PC-3 (cell line): ENCODE results near the gene RC3H1. TPM values are rescaled to one million over a fixed set of nuclear protein-coding genes. Genes with fewer than 3 reads are reported as not detected.
"Not testable (repeated sequence)": the region's sequence is repeated elsewhere in the genome, so short reads cannot be mapped to it uniquely, and the experiment has no call there.

Experiments
- ATAC-seq: fragments of 200-7000 bp; cut with Tn5 transposase; 2 replicates; pipeline ENCODE4 v1.9.1; 2020; ENCODE audit warnings: mild to moderate bottlenecking, moderate library complexity
- BruUV-seq: library from RNA; stranded (reverse); fragments of 400-500 nt; replicated peaks from 2 replicates; lab custom pipeline; 2021; lab: Mats Ljungman, UMichigan
- CTCF ChIA-PET: fragments of 300-600 bp; sonication (Branson Sonifier 250); formaldehyde crosslinking; loops from one replicate; lab custom pipeline; 2022; ENCODE audit warnings: antibody characterized with exemption; lab: Charles Lee
- POLR2A ChIA-PET: fragments of 300-600 bp; sonication (Branson Sonifier 250); formaldehyde crosslinking; loops from one replicate; lab custom pipeline; 2022; ENCODE audit warnings: antibody characterized with exemption; ENCODE audit not compliant: unreplicated experiment; lab: Charles Lee
- DNase-seq: peaks from one replicate; pipeline ENCODE4 v3.0.0-alpha.2; 2015
- H2AFZ ChIP-seq: fragments of 300-600 bp; sonication (generic); 2 replicates; pipeline ENCODE4 v1.6.0; 2016; ENCODE audit warnings: antibody characterized with exemption, low read length
- H3F3A ChIP-seq: fragments of 300-600 bp; sonication (generic); one replicate; pipeline ENCODE4 v1.6.0; 2017; ENCODE audit warnings: antibody characterized with exemption, low read length, control low read depth, mild to moderate bottlenecking; ENCODE audit not compliant: unreplicated experiment
- H3K27ac ChIP-seq: fragments of 300-600 bp; sonication (generic); 2 replicates; pipeline ENCODE4 v1.5.1; 2016; ENCODE audit warnings: mild to moderate bottlenecking, low read length
- H3K27me3 ChIP-seq: fragments of 300-600 bp; sonication (generic); 2 replicates; pipeline ENCODE4 v1.6.1; 2016; ENCODE audit warnings: low read length, mixed read lengths
- H3K36me3 ChIP-seq: fragments of 300-600 bp; sonication (generic); 2 replicates; pipeline ENCODE4 v1.6.1; 2016; ENCODE audit warnings: low read depth, mixed run types, low read length, mixed read lengths
- H3K4me1 ChIP-seq: fragments of 300-600 bp; sonication (generic); 2 replicates; pipeline ENCODE4 v1.5.1; 2016; ENCODE audit warnings: low read length; ENCODE audit not compliant: insufficient read depth
- H3K4me2 ChIP-seq: fragments of 300-600 bp; sonication (generic); 2 replicates; pipeline ENCODE4 v1.6.0; 2016; ENCODE audit warnings: low read length
- H3K4me3 ChIP-seq: fragments of 300-600 bp; sonication (generic); 2 replicates; pipeline ENCODE4 v1.5.1; 2016; ENCODE audit warnings: mild to moderate bottlenecking, low read length, mixed read lengths
- H3K79me2 ChIP-seq: fragments of 300-600 bp; sonication (generic); 2 replicates; pipeline ENCODE4 v1.6.1; 2017; ENCODE audit warnings: low read length, mixed read lengths
- H3K9ac ChIP-seq: fragments of 300-600 bp; sonication (generic); 2 replicates; pipeline ENCODE4 v1.6.0; 2016; ENCODE audit warnings: mild to moderate bottlenecking, low read length
- H3K9me2 ChIP-seq: fragments of 300-600 bp; sonication (generic); replicated peaks from 2 replicates; pipeline ENCODE4 v1.6.1; 2016; ENCODE audit warnings: mixed run types, low read length, mixed read lengths
- H3K9me3 ChIP-seq: fragments of 300-600 bp; sonication (generic); 2 replicates; pipeline ENCODE4 v1.6.1; 2016; ENCODE audit warnings: low read length, mixed read lengths
- H4K20me1 ChIP-seq: fragments of 300-600 bp; sonication (generic); 2 replicates; pipeline ENCODE4 v1.6.1; 2016; ENCODE audit warnings: low read length, mixed read lengths
- EZH2 ChIP-seq: fragments of 300-600 bp; sonication (generic); IDR thresholded peaks from one replicate; pipeline ENCODE4 v1.6.1; 2017; ENCODE audit warnings: antibody characterized with exemption, mild to moderate bottlenecking, low read length; ENCODE audit not compliant: unreplicated experiment
- EZH2phosphoT487 ChIP-seq: fragments of 300-600 bp; sonication (generic); IDR thresholded peaks from 2 replicates; pipeline ENCODE4 v1.6.1; 2018; ENCODE audit warnings: mild to moderate bottlenecking, antibody characterized with exemption, low read length, borderline replicate concordance
- intact Hi-C: fragments of 100-400 bp; cut with micrococcal nuclease; formaldehyde crosslinking; loops from 2 replicates; pipeline ENCODE4 v1.9.0; 2023
- total RNA-seq: library from RNA; depleted of rRNA; stranded (reverse); fragments of >200 nt; gene quantifications from 2 replicates; pipeline ENCODE4 v1.2.3, GENCODE V29; 2014
- TF ChIP-seq, protein P1 (sequence below): fragments of 300-600 bp; sonication (generic); conservative IDR thresholded peaks from 2 replicates; pipeline ENCODE4 v1.5.1; 2017; ENCODE audit warnings: antibody characterized with exemption, low read depth, mild to moderate bottlenecking, low read length

Gene RC3H1
- total RNA-seq, 1 experiment from 2014 or later, result 7.5 TPM

DNA sequence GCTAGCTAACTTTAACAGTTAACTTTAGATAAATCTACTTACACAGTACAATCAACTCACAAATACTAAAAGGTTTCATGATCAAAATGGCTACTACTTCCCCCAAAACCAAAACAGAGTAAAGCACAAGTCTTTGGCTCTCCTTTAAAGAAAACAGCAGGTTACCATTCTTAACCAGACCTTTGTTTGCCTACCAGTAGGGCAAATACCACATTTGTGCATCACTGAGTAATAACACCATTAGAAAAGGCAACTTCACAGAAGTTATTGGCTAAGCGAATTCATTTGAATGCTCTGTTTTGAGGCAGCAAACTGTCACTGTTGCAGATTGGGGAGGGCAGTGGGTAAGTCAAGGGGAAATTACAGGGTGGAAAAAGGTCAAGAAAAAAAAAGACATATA, 87.7 kb downstream of the RC3H1 start:
- H3K4me3 ChIP-seq, result no peak overlapping the region
- H3K79me2 ChIP-seq, result no peaks in the 10 kb centered on the region
- no peaks in the 10 kb centered on the region for H3K9me2 ChIP-seq
- H3K4me1 ChIP-seq, result no peaks in the 10 kb centered on the region
- H4K20me1 ChIP-seq, result no peaks in the 10 kb centered on the region
- BruUV-seq, result no TSS peak
- POLR2A ChIA-PET, result interaction anchor here (0.6 kb wide), 1 partner anchor 508 kb away, joined by 4 read pairs; no protein-coding TSS in a partner anchor
- H3K4me2 ChIP-seq, result no peak overlapping the region
- peaks cover 6% of the 10 kb centered on the region; the same call in 1 of the 2 replicates for H3K36me3 ChIP-seq
- no peak overlapping the region for H3K9ac ChIP-seq
- no peak overlapping the region for H3K27ac ChIP-seq
- intact Hi-C loops, result no loop called here
- TF ChIP-seq EZH2phosphoT487, result no peak
- TF ChIP-seq, protein P1, sequence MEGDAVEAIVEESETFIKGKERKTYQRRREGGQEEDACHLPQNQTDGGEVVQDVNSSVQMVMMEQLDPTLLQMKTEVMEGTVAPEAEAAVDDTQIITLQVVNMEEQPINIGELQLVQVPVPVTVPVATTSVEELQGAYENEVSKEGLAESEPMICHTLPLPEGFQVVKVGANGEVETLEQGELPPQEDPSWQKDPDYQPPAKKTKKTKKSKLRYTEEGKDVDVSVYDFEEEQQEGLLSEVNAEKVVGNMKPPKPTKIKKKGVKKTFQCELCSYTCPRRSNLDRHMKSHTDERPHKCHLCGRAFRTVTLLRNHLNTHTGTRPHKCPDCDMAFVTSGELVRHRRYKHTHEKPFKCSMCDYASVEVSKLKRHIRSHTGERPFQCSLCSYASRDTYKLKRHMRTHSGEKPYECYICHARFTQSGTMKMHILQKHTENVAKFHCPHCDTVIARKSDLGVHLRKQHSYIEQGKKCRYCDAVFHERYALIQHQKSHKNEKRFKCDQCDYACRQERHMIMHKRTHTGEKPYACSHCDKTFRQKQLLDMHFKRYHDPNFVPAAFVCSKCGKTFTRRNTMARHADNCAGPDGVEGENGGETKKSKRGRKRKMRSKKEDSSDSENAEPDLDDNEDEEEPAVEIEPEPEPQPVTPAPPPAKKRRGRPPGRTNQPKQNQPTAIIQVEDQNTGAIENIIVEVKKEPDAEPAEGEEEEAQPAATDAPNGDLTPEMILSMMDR, result no peak
- no peaks in the 10 kb centered on the region for H3K27me3 ChIP-seq
- ATAC-seq (no peak), DNase-seq (no peak)
- H3K9me3 ChIP-seq, result no peaks in the 10 kb centered on the region
- no peak overlapping the region for H2AFZ ChIP-seq
- CTCF ChIA-PET, result no interaction called here
- no peaks in the 10 kb centered on the region for H3F3A ChIP-seq

DNA sequence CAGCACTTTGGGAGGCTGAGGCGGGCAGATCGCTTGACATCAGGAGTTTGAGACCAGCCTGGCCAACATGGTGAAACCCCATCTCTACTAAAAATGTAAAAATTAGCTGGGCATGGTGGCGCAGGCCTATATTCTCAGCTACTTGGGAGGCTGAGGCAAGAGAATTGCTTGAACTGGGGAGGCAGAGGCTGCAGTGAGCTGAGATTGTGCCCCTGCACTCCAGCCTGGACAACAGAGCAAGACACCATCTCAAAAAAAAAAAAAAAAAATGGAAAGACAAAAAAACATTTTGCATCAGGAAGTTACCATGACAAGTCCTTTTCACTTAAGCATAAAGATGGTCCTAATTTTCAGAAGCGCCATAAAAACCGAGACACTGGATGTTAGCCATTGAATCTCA, 91.6 kb downstream of the RC3H1 start:
- H4K20me1 ChIP-seq, H3K9ac ChIP-seq, H3K4me3 ChIP-seq, intact Hi-C loops, H3K27me3 ChIP-seq, H3K4me2 ChIP-seq, H3K79me2 ChIP-seq, DNase-seq, POLR2A ChIA-PET, H3K9me2 ChIP-seq, H3F3A ChIP-seq, H2AFZ ChIP-seq, BruUV-seq, H3K9me3 ChIP-seq, CTCF ChIA-PET, ATAC-seq, H3K36me3 ChIP-seq, H3K27ac ChIP-seq, H3K4me1 ChIP-seq: not testable (repeated sequence)

DNA sequence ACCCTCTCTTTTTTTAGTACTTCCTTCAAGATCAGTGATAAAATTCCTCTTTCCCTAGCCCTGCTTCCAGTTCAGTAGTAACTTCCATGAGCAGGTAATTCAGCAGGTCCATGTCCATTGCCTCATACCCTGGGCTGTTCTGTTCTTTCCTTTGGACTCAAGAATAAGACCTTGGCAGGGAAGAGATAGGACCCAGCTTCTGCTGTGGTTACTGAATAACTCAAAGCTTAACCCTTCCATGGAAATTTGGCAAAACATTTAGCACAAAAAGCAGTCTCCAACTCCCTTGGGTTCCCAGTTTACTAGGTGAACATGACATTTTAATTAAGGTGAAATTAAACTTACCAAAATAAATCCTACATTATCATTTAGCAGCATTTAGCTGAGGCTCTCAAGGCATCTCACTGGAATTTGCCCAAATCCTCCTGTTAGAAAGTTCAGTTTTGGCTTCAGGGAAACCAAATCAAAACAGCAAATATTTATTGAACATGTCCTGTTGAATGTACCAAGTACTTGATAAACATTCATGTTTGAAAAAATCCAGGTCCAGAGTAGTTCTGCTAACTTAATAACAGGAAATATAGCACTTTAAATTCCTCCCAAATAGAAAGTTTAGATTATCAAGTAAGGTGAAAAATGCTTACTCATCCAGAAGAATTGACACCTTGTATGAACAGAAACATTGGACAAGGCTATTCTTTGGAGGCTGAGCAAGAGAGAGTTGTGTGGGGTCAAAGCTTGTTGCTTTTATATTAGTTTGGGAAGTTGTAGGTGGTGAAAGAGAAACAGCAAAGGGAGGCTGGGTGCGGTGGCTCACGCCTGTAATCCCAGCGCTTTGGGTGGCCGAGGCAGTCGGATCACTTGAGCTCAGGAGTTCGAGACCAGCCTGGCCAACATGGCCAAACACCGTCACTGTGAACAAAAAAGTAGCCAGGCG, 96.6 kb downstream of the RC3H1 start:
- no peaks in the 10 kb centered on the region for H3K9me2 ChIP-seq
- H3K27me3 ChIP-seq, result no peaks in the 10 kb centered on the region
- H3K9ac ChIP-seq, result no peak overlapping the region
- H2AFZ ChIP-seq, result no peak overlapping the region
- DNase-seq (no peak), ATAC-seq (no peak)
- TF ChIP-seq EZH2 (no peak), EZH2phosphoT487 (no peak)
- TF ChIP-seq, protein P1, result no peak
- H3K36me3 ChIP-seq, result no peaks in the 10 kb centered on the region
- BruUV-seq, result no TSS peak
- no peaks in the 10 kb centered on the region for H3K9me3 ChIP-seq
- intact Hi-C loops, result no loop called here
- H4K20me1 ChIP-seq, result no peaks in the 10 kb centered on the region
- no peaks in the 10 kb centered on the region for H3K4me1 ChIP-seq
- CTCF ChIA-PET, result no interaction called here
- H3F3A ChIP-seq, result no peaks in the 10 kb centered on the region
- no peak overlapping the region for H3K4me2 ChIP-seq
- POLR2A ChIA-PET, result no interaction called here
- H3K27ac ChIP-seq, result no peak overlapping the region
- no peaks in the 10 kb centered on the region for H3K79me2 ChIP-seq
- no peak overlapping the region for H3K4me3 ChIP-seq
